GM10266 (cell line): Measurements from ENCODE around the gene ZNF20.
"Not testable (repeated sequence)": the region's sequence is repeated elsewhere in the genome, so short reads cannot be mapped to it uniquely, and the experiment has no call there.

ENCODE experiments used
- DNase-seq: peaks from one replicate; pipeline ENCODE4 v3.0.0; 2012; ENCODE audit errors: extremely low spot score
- CTCF ChIP-seq: IDR thresholded peaks from 2 replicates; pipeline ENCODE4 v1.5.1; 2012; ENCODE audit warnings: mild to moderate bottlenecking, low read depth; ENCODE audit not compliant: control insufficient read depth, insufficient read depth; ENCODE audit errors: missing control alignments

Gene ZNF20

GRCh38 chr19:12113121-12113520 lies 27.0 kb downstream of the ZNF20 start:
- no peak for DNase-seq
- no peak for TF ChIP-seq CTCF

- DNase-seq, result no peak
- TF ChIP-seq CTCF, result no peak
These were observed 27.4 kb downstream of the ZNF20 start for GRCh38 chr19:12112701-12113100.

GRCh38 chr19:12111943-12112637 lies 28.1 kb downstream of the ZNF20 start:
- no peak for TF ChIP-seq CTCF
- no peak for DNase-seq

GRCh38 chr19:12111176-12111575 lies 29.0 kb downstream of the ZNF20 start:
- DNase-seq, result no peak
- no peak for TF ChIP-seq CTCF

GRCh38 chr19:12103909-12104308 lies 36.2 kb downstream of the ZNF20 start:
- not testable (repeated sequence) for DNase-seq

- DNase-seq, result no peak
- TF ChIP-seq CTCF, result no peak
These were observed 42.1 kb downstream of the ZNF20 start for GRCh38 chr19:12098040-12098439.

GRCh38 chr19:12095111-12095790 lies 44.9 kb downstream of the ZNF20 start:
- no peak for TF ChIP-seq CTCF
- no peak for DNase-seq
